GOT3 (cell line): Measurements from ENCODE around the gene IDH3G.

ENCODE experiments used
- DNase-seq: peaks from one replicate; lab custom pipeline; 2025; ENCODE audit warnings: mixed read lengths; lab: John Stamatoyannopoulos, UW

The IDH3G gene

DNA sequence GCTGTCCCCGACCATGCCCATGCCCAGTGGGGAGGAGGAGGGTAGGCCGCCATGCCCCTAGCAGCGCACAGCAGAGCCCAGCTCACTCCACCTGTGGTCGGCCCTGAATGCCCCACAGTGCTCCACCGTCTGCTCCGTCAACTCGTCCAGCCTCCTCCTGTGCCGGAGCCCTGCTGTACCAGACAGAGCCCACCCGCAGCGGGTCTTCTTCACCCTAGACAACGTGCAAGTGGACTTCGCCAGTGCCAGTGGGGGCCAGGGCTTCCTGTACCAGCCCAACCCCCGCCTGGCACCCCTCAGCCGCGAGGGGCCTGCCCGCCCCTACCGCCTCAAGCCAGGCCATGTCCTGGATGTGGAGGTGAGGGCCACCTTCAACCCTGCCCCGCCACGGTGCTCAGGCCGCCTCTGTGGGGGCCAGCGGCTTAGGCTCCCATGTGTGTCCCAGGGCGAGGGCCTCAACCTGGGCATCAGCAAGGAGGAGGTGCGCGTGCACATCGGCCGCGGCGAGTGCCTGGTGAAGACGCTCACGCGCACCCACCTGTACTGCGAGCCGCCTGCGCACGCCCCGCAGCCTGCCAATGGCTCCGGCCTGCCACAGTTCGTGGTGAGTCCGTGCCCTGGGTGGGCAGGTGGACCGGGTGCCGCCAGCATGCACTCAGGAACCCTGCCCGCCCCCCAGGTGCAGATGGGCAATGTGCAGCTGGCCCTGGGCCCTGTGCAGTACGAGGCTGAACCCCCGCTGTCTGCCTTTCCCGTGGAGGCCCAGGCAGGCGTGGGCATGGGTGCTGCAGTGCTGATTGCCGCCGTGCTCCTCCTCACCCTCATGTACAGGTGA, 20.2 kb downstream of the IDH3G start:
- no peak for DNase-seq

DNA sequence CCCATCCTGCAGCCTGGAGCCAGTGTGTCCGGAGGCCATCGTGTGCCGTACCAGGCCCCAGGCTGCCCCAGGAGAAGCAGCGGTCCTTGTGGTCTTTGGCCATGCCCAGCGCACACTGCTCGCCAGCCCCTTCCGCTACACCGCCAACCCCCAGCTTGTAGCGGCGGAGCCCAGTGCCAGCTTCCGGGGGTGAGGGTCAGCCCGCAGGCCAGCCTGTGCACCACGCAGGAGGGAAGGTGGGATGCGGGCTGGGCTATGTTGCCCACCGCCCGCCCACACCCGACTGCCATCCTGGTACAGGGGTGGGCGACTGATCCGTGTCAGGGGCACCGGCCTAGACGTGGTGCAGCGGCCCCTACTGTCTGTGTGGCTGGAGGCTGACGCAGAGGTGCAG, 21.0 kb downstream of the IDH3G start:
- DNase-seq = no peak

DNA sequence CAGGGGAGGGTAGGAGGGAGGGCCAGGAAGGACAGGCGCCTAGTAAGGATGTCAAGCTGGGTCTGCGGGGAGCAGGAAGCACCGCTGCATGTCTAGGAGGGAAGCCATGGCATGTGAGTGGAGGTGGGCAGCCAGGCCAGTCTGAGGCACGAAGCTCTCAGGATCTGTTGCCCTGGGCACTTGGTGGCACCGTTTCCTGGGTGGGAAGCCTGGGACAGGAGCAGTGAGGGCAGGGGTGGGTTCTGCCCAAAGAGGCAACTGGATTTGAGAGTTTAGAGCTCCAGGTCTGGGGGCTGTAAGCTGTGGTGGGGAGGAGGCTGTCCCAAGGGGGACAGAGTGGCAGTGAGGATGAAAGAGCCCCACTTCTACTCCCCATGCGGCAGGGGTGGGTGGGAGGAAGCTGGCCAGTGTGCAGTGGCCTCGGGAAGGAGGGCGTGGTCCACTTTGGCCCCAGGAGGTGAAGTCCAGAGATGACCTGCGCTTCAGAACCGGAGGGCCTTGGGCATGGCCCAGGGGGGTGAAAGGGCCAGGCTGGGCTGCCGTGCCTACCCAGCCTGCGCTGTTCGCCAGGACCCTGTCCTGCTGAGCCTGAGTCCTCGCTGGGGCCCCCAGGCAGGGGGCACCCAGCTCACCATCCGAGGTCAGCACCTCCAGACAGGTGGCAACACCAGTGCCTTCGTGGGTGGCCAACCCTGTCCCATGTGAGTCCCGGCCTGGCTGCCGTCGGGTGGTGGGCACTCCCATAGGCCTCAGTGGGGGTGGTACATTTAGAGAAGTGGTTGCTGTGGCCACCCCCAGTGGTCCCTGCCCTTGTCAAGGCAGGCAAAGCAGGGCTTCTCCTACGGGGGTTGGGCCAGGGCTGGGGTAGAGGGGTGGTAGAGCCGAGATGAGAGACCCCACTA, 21.6 kb downstream of the IDH3G start:
- DNase-seq = no peak

DNA sequence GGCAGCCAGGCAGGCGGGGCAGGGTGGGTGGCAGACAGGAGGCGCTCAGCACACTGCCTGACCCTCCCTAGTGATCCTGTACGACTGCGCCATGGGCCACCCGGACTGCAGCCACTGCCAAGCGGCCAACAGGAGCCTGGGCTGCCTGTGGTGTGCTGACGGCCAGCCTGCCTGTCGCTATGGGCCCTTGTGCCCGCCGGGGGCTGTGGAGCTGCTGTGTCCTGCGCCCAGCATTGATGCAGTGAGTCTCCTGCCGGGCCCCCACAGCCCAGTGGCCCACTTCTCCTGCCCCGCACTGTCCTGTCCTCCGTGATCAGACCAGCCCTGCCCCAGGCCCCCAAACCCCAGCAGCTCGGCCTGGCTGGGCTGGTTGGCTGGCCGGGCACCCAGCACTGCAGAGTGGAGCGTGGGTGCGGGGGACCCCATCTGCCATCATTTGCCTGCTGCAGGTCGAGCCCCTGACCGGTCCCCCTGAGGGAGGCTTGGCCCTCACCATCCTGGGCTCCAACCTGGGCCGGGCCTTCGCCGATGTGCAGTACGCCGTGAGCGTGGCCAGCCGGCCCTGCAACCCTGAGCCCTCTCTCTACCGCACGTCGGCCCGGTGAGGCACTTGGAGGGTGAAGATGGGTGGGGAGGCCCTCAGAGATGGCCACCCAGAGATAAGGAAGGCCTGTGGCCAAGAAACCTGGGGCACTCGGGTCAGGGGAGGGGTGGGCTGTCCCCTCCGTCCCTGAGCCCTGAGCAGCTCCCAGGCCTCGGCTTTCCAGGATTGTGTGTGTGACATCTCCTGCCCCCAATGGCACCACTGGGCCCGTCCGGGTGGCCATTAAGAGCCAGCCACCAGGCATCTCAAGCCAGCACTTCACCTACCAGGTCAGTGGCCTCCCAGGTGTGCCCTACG, 22.5 kb downstream of the IDH3G start:
- no peak for DNase-seq

DNA sequence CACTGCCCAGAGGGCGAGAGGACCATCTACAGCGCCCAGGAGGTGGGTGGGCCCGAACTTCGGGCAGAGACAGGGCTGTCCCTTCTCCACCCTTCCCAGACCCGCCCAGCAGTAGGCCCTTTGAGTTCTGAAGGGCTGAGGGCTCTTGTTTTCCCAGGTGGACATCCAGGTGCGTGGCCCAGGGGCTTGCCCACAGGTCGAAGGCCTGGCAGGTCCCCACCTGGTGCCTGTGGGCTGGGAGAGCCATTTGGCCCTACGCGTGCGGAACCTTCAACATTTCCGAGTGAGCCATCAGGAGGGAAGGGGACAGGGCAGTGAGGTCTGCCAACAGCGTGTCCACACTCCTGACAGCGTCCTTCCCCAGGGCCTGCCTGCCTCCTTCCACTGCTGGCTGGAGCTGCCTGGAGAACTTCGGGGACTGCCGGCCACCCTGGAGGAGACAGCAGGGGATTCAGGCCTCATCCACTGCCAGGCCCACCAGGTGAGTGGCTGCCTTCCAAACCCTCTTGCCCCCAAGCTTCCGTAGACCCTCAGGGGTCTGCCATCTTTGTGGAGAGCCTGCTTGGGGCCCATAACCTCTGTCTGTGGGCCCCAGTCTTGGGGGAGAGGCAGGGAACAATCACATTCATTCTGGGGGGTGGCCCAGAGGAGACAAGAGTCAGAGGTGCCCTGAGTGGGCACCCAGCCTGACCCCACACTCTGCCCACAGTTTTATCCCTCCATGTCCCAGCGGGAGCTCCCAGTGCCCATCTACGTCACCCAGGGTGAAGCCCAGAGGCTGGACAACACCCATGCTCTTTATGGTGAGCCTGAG, 23.4 kb downstream of the IDH3G start:
- DNase-seq = no peak

DNA sequence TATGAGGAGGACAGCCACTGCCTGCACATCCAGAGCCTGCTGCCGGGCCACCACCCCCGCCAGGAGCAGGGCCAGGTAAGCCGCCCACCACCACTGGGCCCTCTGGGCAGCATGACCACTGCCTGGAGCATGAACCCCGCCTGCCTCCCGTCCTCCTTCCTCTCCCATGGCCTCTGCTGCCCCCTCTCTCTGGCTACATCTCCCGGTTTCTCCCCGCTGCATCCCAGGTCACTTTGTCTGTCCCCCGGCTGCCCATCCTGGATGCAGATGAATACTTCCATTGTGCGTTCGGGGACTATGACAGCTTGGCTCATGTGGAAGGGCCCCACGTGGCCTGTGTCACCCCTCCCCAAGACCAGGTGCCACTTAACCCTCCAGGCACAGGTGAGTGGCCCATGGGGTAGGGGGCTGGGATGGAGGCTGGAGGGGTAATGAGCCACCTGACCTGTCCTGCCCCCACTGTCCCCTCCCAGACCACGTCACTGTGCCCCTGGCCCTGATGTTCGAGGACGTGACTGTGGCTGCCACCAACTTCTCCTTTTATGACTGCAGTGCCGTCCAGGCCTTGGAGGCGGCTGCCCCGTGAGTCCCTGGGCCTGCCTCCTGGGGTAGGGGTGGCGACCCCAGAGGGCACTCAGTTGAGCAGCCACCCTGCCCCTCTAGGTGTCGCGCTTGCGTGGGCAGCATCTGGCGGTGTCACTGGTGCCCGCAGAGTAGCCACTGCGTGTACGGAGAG, 24.1 kb downstream of the IDH3G start:
- no peak for DNase-seq

DNA sequence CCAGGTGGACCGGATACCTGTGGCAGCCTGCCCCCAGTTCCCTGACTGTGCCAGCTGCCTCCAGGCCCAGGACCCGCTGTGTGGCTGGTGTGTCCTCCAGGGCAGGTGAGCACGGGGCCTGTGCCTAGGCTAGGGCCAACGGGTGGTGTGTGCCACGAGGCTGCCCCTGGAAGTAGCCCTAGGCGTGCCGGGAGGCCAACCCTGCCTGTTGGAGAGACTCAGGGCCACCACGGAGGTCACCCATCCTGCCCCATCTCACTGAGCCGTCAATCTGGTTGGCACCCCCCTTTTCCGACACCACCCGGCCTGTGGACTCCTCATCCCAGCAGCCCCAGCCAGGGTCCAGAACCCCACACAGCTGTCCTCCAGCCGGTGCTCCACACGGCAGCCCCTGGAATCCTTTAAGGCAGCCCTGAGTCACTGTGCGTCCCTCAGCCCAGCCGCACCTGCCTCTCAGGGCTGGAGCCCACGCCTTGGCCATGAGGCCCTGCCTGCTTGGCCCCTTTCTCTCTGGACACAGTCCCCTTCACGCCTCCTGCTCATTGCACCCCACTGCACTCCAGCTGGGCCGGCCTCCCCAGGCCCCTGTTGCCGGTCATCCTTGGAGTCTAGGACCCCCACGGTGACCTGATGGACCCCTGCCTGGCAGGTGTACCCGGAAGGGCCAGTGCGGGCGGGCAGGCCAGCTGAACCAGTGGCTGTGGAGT, 24.9 kb downstream of the IDH3G start:
- DNase-seq = no peak

DNA sequence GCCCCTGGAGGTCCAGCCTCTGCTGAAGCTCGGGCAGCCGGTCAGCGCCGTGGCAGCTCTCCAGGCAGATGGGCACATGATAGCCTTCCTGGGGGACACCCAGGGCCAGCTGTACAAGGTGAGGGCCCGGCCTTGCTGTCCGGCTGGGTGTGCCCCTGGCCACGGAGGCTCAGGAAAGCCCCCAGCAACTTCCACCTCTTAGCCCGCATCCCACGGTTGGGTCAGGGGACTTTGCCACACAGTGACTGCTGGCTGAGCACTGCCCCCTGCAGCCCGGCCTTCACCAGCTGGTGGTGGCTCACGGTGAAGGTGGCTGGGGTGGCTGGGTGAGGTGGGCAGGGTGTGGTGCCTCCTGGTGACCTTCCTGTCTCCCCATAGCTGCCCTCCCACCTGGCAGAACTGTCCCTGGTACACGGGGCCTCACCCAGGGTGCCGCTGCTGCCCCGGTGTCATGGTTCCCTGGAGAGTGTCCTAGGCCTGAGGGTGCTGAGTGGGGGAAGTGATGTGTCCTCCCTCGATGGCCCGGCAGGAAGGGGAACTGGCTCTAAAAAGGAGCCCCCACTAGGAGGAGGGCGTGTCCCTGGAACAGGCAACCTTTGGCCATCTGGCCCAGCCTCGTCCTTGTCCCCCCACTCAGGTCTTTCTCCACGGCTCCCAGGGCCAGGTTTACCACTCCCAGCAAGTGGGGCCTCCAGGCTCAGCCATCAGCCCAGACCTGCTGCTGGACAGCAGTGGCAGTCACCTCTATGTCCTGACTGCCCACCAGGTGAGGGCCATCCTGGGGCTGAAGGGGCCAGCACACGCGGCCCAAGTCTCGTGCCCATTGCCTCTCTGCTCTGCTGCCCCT, 25.6 kb downstream of the IDH3G start:
- no peak for DNase-seq

DNA sequence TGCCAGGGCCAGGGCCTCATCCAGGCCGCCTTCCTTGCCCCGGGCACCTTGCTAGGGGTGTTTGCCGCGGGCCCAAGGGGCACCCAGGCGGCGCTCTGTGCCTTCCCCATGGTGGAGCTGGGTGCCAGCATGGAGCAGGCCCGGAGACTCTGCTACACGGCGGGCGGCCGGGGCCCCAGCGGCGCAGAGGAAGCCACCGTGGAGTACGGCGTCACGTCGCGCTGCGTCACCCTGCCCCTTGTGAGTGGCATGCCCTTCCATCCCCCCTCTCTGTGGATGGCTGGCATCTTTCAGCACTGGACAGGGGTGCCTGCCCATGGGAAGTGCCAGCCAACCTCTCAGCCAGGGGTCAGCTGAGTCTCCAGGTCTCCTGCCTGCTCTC, 26.5 kb downstream of the IDH3G start:
- DNase-seq = no peak

DNA sequence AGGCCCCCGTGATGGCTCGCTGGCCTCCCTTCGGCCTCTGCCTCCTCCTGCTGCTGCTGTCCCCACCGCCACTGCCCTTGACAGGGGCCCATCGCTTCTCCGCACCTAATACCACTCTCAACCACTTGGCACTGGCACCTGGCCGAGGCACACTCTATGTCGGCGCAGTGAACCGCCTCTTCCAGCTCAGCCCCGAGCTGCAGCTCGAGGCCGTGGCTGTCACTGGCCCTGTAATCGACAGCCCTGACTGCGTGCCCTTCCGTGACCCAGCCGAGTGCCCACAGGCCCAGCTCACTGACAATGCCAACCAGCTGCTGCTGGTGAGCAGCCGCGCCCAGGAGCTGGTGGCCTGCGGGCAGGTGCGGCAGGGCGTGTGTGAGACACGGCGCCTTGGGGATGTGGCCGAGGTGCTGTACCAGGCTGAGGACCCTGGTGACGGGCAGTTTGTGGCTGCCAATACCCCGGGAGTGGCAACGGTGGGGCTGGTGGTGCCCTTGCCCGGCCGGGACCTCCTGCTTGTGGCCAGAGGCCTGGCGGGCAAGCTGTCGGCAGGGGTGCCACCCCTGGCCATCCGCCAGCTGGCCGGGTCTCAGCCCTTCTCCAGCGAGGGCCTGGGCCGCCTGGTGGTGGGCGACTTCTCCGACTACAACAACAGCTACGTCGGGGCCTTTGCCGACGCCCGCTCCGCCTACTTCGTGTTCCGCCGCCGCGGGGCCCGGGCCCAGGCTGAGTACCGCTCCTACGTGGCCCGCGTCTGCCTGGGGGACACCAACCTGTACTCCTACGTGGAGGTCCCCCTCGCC, 27.1 kb downstream of the IDH3G start:
- DNase-seq = no peak

DNA sequence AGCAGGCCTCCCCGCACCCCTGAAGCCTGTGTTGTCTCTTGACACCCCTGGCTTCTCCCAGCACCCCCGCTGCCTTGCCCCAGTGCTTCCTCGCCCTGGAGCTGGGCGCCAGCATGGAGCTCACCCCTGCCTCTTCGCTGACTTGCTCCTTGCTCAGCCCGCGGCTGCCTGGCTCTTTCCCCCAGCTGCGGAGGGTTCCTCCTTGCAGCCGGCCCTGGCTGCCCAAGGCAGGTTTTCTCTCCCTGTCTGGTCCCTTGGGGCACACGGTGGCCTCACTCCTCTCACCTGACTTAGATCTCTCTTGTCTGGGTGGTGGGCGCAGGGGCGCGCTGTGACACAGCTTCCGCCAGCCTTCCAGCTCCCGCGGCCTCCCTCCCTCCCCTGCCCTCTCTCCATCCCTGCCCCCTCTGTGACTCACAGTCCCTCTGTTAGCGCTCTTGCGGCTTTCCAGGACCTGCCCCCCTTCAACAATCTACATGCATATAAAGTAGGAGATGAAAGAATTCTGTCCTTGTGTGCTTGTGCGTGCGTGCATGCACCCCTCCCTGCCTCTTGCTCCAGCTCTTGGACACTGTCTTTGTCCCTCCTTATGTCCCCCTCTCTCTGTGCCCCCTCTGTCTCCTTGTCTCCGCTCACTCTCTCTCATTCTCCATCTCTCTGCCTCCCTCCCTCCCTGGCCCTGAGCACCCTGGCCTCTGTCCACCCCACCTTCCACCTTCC, 27.9 kb downstream of the IDH3G start:
- DNase-seq = peak; percentile 20

DNA sequence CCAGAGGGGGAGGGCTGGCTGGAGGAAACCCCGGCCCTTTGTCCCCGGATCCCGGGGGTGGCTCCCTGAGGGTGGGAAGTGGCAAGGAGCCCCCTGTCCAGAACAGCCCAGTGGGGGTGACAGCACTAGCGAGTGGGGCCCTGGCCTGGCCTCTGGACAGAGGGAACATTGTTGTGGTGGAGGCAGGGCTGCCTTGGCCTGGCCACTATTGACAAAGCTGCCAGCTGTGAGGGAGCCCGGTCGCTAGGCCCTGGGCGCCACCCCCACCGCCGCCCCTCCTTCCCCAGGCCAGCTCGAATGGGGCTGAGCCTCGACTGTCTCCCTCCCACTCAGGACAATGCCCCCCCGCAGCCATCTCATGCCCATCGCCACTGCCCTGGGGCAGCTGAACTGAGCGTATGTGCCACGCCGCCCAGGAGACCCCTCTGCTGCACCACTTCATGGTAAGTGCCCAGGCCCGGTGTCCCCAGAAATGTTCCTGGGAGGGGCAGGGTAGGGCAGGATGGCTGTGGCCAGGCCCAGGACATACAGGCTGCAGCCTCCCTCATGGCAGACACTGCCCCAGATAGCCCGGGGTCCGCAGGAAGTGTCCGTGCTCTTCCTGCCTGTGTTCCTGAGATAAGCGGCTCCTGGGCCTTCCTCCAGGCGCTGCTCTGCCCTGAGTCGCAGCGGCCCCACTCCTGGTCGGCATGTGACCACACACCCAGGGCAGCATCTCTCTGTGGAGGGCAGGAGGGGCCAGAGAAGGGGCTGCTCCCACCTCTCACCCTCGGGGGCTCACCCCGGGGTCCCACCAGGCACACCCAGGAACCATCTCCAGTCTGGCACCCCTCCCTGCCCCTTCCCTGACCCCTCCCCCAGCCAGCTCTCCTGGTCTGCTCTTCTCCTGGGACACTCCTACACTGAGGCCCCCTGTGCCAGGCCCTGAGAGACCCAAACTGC, 28.8 kb downstream of the IDH3G start:
- DNase-seq = no peak

DNA sequence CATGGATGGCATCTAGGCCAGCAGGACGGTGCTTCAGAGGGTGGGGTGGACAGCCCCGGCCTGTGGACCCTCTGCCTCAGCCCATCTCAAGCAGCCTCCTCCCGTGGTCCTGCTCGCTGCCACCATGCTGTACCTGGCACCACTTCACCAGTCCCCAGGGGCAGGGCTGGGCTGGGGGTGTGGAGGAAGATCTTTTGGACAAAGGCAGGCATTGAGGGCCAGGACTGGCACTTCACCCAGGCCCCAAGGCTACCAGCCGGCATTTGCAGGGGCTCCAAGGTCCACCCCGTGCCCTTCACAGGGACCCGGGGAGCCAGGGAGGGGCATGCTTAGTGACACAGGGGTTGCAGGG, 29.4 kb downstream of the IDH3G start:
- no peak for DNase-seq

DNA sequence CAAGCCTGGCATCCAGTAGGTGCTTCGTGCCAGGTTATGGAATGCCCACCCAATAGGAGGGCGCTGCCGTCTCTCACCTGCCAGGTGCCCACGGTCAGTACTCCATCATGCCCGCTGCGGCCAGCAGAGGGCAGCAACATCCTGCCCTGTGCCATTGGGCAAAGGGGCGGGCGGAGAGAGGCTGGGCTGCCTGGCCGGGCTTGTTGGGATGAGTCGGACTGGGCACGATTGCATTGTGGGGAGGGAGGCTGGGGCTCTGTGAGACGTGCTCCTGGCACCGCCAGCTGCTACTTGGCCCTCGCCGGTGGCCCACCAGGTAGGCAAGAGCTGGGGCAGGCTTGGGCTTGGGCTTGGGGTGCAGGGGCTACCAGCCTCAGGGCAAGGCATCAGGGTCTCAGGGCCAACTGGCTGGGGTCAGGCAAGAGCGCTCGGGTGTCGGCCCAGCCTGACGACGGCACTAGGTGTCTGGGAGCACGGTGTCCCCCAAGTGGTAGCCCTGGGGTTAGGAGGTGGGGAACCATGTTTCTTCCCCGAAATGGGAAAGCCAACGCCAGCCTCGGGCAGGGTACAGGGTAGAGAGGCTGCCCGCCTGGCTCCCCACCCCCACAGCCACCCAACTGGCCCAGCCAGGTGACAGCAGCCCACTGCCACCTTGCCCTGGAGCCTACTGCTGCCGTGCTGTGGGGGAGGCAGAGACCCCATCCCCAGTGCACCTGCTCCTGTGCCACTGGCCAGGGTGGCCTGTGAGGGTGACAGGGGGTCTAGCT, 30.0 kb downstream of the IDH3G start, which contains the start of gene PLXNB3:
PLXNB3 (plus strand) TSS at position 261 of the 767 bp plus-strand sequence. CDS start 1,287 bp downstream, outside the sequence.
- peak; percentile 9 for DNase-seq

DNA sequence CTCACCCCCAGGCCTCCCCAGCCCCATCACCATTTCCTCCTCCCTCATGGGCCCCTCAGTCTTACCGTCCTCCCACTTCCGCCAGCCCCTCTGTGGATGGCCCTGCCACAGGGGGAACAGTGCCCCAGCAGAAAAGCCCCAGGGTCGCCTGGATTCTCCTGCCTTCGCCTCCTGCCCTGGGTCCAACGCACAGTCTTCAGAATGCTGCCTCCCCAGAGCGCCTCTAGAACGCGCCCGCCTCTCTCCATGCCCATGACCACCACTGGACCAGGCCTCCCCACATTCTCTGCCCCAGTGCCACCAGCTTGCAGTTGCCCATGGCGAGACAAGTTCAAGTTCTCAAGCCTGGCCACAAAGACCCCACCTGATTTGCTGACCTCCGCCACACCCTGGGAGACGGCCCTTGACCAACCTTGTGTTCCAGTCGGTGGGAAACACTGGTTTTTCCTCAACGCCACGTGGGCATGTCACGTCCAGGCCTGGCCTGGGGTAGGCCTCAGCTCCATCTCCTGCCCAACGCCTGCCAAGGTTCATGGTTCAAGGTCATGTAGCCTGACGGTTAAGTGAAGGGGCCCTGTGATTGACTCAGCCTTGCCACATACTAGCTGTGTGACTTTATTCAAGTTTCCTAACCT, 30.8 kb downstream of the IDH3G start:
- DNase-seq = no peak
